ENCODE data around the gene NPIPB8. TPM values are rescaled to one million over a fixed set of nuclear protein-coding genes. Genes with fewer than 3 reads are reported as not detected.
"Not testable (repeated sequence)": the region's sequence is repeated elsewhere in the genome, so short reads cannot be mapped to it uniquely, and the experiment has no call there.

Gene NPIPB8
- total RNA-seq, 1 experiment from 2014 or later, result not detected

GRCh38 chr16:28621481-28622155 lies 16.2 kb upstream of the NPIPB8 start:
- no peak for DNase-seq (ENCODE audit: low spot score)
- in situ Hi-C loops (cut with HindIII; ENCODE audit: low sequenced_read_pairs), result no loop called here

DNA sequence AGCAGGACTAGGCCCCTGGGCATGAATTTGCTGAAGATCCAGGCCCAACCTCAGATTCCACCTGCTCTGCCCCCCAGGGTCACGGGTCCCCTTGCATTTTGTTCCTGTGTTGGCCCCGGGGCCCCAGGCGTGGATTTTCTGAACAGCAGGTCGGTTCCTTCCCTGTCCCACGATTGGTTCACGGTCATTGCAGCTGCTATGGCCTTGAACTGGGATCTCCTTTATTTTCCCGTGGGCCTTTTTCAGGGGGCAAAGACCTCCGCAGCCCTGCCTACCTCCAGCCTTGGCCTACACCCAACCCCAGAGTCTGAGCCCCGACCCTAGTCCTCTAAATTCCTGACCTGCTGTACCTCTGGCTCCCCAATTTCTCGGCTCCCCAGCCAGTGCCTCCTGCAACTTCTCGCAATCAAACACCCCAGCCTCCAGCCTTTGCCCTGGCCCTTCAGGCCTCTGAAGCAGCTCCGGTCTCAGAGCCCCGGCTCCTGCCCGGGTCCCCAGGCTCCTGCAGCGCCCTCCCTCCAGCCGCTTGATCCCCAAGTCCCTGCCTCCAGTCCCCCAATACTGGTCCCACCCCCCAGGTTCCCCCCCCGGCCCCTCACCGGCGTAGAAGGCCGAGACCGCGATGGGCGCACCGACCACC lies 15.2 kb upstream of the NPIPB8 start:
- DNase-seq (ENCODE audit: low spot score); in situ Hi-C loops (cut with HindIII; ENCODE audit: low sequenced_read_pairs): not testable (repeated sequence)

DNA sequence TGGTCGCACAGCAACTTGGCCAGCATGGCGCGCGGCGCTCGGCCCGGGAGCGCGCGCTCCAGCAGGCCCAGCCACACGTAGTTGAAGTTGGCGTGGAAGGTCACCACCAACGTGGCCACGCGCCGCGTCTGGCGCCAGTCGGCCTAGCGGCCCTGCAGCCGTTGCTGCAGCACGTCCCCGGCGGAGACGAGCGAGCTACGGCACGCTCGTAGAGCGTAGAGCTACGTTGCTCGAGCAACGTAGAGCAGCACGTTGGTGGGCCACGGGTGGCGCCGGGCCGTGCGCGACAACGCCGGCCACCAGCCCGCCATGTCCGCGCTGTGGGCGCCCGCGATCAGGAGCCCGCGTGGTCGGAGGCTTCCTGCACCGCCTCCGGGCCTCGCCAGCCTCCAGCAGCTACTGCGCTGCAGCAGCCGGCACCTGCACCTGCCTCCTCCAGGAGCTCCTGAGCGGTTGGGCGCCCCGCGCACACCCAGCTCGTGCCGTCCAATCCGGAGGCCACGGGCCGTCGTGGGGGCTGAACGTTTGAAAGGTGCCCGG lies 14.6 kb upstream of the NPIPB8 start:
- in situ Hi-C loops (cut with HindIII; ENCODE audit: low sequenced_read_pairs), result no loop called here
- peak; percentile 78 for DNase-seq (ENCODE audit: low spot score)

- in situ Hi-C loops (cut with HindIII; ENCODE audit: low sequenced_read_pairs); DNase-seq (ENCODE audit: low spot score): not testable (repeated sequence)
Measured at GRCh38 chr16:28630905-28631304, 7.0 kb upstream of the NPIPB8 start.

- DNase-seq (ENCODE audit: low spot score); in situ Hi-C loops (cut with HindIII; ENCODE audit: low sequenced_read_pairs): not testable (repeated sequence)
Measured at GRCh38 chr16:28636093-28636823, 1.6 kb upstream of the NPIPB8 start.

DNA sequence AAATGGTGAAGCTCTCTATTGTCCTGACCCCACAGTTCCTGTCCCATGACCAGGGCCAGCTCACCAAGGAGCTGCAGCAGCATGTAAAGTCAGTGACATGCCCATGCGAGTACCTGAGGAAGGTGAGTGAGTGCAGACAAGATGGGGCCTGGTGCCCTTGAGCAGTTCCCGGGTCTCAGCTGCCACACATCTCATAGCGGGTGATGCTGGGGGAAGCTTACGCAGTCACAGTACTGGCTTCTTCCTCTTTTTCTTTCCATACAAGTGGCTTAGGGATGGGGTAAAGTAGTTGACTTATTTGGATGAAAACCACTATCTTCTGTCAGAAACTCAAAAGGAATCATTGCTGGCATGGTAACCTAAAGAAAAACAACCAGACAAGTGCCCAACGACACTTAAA lies 494 bp downstream of the NPIPB8 start:
- in situ Hi-C loops (cut with HindIII; ENCODE audit: low sequenced_read_pairs); DNase-seq (ENCODE audit: low spot score): not testable (repeated sequence)

GRCh38 chr16:28639959-28640358 lies 2.1 kb downstream of the NPIPB8 start:
- in situ Hi-C loops (cut with HindIII; ENCODE audit: low sequenced_read_pairs); DNase-seq (ENCODE audit: low spot score): not testable (repeated sequence)

DNA sequence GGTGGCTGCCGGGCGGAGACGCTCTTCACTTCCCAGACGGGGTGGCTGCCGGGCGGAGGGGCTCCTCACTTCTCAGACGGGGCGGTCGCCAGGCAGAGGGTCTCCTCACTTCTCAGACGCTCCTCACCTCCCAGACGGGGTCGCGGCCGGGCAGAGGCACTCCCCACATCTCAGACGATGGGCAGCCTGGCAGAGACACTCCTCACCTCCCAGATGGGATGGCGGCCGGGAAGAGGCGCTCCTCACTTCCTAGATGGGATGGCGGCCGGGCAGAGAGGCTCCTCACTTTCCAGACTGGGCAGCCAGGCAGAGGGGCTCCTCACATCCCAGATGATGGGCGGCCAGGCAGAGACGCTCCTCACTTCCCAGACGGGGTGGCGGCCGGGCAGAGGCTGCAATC lies 28.4 kb downstream of the NPIPB8 start:
- in situ Hi-C loops (cut with HindIII; ENCODE audit: low sequenced_read_pairs); DNase-seq (ENCODE audit: low spot score): not testable (repeated sequence)

DNA sequence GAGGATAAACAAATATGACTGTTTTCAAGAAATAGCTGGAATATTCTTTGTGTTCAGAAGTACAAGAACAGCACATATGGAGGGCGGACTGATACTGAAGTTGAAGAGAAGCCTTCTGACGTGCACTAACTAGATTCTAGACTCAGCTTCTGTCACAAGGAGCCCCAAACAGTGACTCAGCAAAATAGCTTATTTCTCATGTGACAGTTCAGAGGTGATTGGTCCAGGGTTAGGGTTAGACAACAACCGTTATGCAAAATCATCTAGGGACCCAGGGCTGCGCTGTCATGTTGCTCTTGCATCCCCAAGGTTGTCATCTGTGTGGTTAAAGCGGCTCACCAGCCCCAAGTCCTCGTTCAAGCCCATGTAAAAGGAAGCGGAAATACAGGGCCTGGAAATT lies 29.6 kb downstream of the NPIPB8 start:
- DNase-seq (ENCODE audit: low spot score); in situ Hi-C loops (cut with HindIII; ENCODE audit: low sequenced_read_pairs): not testable (repeated sequence)

- in situ Hi-C loops (cut with HindIII; ENCODE audit: low sequenced_read_pairs); DNase-seq (ENCODE audit: low spot score): not testable (repeated sequence)
Measured at GRCh38 chr16:28668199-28668598, 30.3 kb downstream of the NPIPB8 start.

GRCh38 chr16:28688327-28688952 lies 50.6 kb downstream of the NPIPB8 start:
- in situ Hi-C loops (cut with HindIII; ENCODE audit: low sequenced_read_pairs); DNase-seq (ENCODE audit: low spot score): not testable (repeated sequence)

GRCh38 chr16:28689425-28689824 lies 51.6 kb downstream of the NPIPB8 start:
- in situ Hi-C loops (cut with HindIII; ENCODE audit: low sequenced_read_pairs), result not testable (repeated sequence)

DNA sequence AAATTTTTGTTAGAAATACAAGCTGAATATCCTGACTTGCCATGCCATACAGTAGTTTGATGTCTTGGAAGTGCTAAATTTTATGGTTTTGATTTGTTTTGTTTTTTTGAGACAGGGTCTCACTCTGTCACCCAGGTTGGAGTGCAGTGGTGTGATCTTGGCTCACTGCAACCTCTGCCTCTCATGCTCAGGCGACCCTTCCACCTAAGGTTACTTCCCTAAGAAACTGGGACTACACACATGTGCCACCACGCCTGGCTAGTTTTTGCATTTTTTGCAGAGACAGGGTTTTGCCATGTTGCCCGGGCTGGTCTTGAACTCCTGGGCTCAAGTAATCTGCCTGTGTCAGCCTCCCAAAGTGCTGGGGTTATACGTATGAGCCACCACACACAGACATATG lies 53.9 kb downstream of the NPIPB8 start:
- DNase-seq (ENCODE audit: low spot score); in situ Hi-C loops (cut with HindIII; ENCODE audit: low sequenced_read_pairs): not testable (repeated sequence)

More at GRCh38 chr16:28689425-28689824, 51.6 kb downstream of the NPIPB8 start:
- DNase-seq (ENCODE audit: low spot score), result not testable (repeated sequence)

- in situ Hi-C loops (cut with HindIII; ENCODE audit: low sequenced_read_pairs); DNase-seq (ENCODE audit: low spot score): not testable (repeated sequence)
Measured at GRCh38 chr16:28693257-28693950, 55.5 kb downstream of the NPIPB8 start.

DNA sequence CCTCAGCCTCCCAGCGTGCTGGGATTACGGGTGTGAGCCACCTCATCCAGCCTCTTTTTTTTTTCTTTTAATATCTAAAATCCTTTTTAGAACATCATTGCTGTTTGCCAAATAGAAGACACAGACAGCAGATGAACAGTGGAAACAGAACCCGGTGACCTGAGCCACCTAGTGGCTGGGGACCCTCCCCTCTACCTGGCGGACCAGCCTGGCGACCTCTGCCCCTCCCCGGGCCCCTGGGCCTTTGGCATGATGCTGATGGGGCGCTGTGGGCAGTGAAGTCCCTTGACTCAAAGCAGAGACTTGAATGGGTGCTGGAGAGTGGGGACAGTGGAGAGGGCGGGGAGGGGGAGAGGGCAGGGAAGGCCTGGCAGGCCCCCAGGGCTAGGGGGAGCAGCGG lies 61.9 kb downstream of the NPIPB8 start:
- in situ Hi-C loops (cut with HindIII; ENCODE audit: low sequenced_read_pairs); DNase-seq (ENCODE audit: low spot score): not testable (repeated sequence)

DNA sequence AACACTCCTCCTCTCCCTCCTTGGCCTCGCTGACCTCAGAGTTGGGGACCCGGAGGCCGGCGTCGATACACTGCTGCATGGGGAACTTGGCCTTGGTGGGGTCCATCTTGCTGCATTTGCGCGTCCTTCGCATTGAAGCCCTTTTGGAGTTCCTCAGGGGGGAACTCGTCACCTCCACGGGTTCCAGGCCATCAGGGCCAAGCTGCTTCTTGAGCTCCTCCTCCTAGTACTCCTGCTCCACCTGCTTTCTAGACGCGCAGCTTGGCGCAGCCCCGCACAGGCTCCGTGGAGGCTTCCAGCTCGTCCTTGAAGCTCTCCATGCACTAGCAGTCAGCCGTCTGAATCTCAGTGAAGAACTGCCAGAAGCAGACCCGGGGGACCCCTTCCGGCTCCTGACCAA lies 62.5 kb downstream of the NPIPB8 start:
- DNase-seq (ENCODE audit: low spot score); in situ Hi-C loops (cut with HindIII; ENCODE audit: low sequenced_read_pairs): not testable (repeated sequence)

GRCh38 chr16:28701384-28701783 lies 63.5 kb downstream of the NPIPB8 start:
- in situ Hi-C loops (cut with HindIII; ENCODE audit: low sequenced_read_pairs); DNase-seq (ENCODE audit: low spot score): not testable (repeated sequence)

DNA sequence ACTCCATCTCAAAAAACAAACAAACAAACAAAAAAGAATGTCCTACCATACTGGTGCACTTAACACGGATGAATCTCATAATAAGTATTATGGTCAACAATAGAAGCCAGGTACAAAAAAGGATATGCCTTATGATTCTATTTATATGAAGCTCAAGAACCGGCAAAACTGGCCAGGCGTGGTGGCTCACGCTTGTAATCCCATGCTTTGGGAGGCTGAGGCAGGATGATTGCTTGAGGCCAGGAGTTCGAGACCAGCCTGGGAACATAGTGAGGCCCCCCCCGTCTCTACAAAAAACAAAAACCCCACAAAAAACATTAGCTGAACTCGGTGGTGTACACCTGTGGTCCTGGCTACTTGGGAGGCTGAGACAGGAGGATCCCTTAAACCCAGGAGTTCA lies 66.4 kb downstream of the NPIPB8 start:
- DNase-seq (ENCODE audit: low spot score); in situ Hi-C loops (cut with HindIII; ENCODE audit: low sequenced_read_pairs): not testable (repeated sequence)

All from G401 (cell line).